Muscle layer of colon (tissue), 2 donors: ENCODE data around the gene EIF4B.

Source experiments
- H3K27ac ChIP-seq: one replicate; pipeline ENCODE4 v1.7.0; 2013; ENCODE audit warnings: low read depth, mild to moderate bottlenecking, low read length, moderate library complexity
- H3K27me3 ChIP-seq, 2 donors: one replicate each; pipeline ENCODE4 v1.7.0; 2013; ENCODE audit warnings: low read length in 2 of 2, mild to moderate bottlenecking in 2 of 2; ENCODE audit not compliant: insufficient read depth in 2 of 2, control insufficient read depth in 1 of 2
- H3K36me3 ChIP-seq: one replicate; pipeline ENCODE4 v1.7.0; 2013; ENCODE audit warnings: mild to moderate bottlenecking, low read length; ENCODE audit not compliant: insufficient read depth
- H3K4me1 ChIP-seq: one replicate; pipeline ENCODE4 v1.7.0; 2013; ENCODE audit warnings: mild to moderate bottlenecking, low read length; ENCODE audit not compliant: insufficient read depth
- H3K4me3 ChIP-seq, 2 donors: one replicate each; pipeline ENCODE4 v1.7.0; 2013; ENCODE audit warnings: low read length in 2 of 2, low read depth in 1 of 2, mild to moderate bottlenecking in 1 of 2, moderate library complexity in 1 of 2
- H3K9ac ChIP-seq: one replicate; pipeline ENCODE4 v1.7.0; 2013; ENCODE audit warnings: low read length
- H3K9me3 ChIP-seq: one replicate; pipeline ENCODE4 v1.7.0; 2013; ENCODE audit warnings: mild to moderate bottlenecking, low read length
- donor health status: abdominal sarcoma.
- donor health status: Adenocarcinoma of cecum.

Gene EIF4B

DNA sequence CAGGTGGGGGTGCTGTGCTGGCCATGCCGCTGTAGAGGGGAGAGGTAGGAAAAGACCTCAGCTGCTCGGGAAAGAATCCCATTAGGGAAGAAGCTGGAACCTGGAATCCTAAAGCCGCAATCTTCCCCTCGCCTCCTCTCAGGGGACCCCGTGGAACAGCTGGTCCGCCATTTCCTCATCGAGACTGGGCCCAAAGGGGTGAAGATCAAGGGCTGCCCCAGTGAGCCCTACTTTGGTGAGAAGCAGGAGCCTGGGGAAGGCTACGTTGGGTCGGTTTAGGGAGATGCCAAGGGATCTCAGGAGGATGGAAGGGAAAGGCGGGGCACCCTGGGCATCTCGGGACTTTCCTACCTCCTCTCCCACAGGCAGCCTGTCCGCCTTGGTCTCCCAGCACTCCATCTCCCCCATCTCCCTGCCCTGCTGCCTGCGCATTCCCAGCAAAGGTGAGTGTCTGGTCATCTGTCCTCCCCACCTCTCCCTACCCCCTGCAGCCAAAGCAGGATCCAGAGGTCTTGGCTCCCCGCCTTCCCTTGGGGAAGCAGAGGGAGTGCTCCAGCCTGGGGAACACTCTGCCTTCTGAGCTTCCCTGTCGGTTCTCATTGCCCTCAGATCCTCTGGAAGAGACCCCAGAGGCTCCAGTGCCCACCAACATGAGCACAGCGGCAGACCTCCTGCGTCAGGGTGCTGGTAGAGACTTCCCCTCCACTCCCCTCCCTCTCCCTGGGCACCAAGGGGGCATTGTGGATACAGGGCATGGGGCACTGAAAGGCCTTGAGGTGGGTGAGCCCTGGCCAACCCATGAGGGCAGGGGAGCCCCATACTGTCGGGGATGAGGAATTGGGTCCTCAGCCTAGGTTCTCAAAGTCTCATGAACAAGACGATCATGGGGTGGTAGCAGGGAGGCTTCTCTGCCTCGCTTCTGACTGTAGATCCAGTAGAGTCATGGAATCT lies 56.0 kb downstream of the EIF4B start:
- H3K4me1 ChIP-seq, result peaks cover 38% of the 10 kb centered on the region
- H3K4me3 ChIP-seq, result no peak overlapping the region
- peaks cover 40% of the 10 kb centered on the region for H3K36me3 ChIP-seq
- H3K27ac ChIP-seq, result no peak overlapping the region
- no peaks in the 10 kb centered on the region for H3K27me3 ChIP-seq
- H3K9me3 ChIP-seq, result no peaks in the 10 kb centered on the region
- H3K9ac ChIP-seq, result no peak overlapping the region

DNA sequence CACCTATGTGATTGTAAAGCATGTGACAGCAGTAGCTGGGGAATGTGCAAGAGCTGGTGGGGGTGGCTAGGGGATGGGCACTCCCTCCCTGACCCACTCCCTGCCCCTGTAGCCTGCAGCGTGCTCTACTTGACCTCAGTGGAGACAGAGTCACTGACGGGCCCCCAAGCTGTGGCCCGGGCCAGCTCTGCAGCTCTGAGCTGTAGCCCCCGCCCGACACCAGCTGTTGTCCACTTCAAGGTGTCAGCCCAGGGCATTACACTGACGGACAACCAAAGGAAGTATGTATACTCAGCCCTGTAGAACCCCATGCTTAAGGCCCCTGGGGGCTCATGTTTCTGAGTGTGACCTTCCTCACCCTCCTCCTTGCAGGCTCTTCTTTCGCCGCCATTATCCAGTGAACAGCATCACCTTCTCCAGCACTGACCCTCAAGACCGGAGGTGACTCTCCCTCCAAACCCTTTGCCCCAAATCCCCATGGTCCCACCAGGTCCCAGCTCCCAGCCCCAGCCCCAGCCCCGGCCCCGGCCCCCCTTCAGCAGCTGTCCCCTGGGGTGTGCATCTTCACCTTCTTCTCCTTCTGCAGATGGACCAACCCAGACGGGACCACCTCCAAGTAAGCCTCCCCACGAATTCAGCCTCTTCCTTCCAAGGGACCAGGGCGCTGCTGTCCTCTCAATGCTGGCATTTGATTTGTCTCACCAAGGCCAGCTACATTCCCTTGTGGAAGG lies 56.9 kb downstream of the EIF4B start:
- H3K4me1 ChIP-seq, result peaks cover 38% of the 10 kb centered on the region
- no peak overlapping the region for H3K4me3 ChIP-seq
- no peaks in the 10 kb centered on the region for H3K9me3 ChIP-seq
- no peak overlapping the region for H3K9ac ChIP-seq
- H3K27ac ChIP-seq, result no peak overlapping the region
- peaks cover 40% of the 10 kb centered on the region for H3K36me3 ChIP-seq
- no peaks in the 10 kb centered on the region for H3K27me3 ChIP-seq

DNA sequence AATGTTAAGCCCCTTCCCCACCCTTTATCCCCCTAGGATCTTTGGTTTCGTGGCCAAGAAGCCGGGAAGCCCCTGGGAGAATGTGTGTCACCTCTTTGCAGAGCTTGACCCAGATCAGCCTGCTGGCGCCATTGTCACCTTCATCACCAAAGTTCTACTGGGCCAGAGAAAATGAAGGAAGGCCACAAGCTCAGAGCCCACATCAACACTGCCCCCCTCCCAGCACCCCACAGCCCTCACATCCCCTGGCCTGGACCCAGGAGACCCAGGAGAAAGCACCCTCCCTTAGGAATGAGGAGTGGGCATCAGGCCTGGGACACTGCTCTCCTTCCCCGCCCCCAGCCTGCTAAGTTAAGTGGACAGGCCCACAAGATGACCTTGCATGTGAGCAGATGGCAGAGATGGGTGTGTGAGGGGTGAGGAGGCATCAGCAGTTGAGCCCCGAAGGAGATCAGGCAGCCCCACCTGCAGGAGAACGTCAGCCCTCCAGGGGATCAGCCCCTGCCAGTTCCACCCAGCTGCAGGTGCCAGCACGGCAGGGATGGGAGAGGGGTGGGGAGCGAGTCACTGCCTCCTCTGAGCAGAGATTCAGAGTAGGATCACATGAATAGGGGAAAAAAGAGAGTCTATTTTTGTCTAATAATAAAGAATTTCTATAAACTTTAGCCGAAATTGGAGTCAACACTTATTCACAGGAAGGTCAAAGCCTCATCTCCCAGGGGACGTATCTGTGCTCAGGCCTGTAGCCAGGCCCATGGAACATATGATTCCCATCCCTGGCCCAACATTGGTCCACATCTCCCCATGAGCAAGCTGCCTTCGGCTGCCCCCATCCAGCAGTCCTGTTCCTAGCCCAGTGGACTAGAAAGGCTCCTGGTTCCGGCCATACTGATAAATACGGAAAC lies 57.7 kb downstream of the EIF4B start:
- no peaks in the 10 kb centered on the region for H3K27me3 ChIP-seq
- H3K27ac ChIP-seq, result no peak overlapping the region
- peaks cover 44% of the 10 kb centered on the region for H3K36me3 ChIP-seq
- peaks cover 38% of the 10 kb centered on the region for H3K4me1 ChIP-seq
- no peak overlapping the region for H3K9ac ChIP-seq
- no peak overlapping the region for H3K4me3 ChIP-seq
- H3K9me3 ChIP-seq, result no peaks in the 10 kb centered on the region

DNA sequence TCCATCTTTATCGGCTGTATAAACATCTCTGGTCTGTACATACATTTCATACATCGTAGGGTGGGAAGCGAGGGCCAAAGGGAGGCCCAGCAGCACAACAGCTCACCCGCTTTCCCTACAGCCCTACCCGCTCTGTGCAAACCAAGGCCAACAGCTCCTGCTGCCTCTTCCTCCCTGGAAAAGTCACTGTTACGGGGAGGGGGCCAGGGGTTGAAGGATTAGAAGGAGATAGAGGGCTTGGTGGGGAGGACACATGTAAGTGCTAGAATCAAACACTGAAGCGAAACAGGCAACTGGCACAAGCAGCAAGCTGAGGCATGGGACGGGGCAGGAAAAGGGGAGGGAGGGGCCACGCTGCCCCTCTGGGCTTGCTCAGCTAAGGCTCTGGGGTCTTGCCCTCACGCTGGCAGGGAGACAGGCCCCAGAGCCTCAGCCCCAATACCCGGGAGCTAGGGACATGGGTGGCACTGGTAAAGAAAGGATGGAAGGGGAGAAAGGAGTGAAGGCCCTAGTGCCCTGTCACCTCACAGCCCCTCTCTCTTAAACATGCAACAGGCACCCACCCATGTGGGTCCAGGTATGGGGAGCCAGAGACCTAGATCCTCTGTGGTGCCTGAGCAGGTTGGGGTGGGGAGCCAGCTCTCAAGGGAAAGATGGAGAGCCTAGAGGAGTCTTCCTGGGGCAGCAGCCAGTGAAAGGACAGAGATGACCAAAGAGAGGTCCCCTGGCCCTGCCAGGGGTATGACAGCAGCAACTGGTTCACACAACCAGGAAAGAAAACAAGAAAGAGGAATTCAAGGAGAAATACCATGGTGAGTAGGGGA lies 58.6 kb downstream of the EIF4B start:
- Histone ChIP-seq H3K9me3 (no peaks in the 10 kb centered on the region), H3K27me3 (no peaks in the 10 kb centered on the region), H3K36me3 (peaks cover 50% of the 10 kb centered on the region), H3K9ac (no peak overlapping the region), H3K4me1 (peaks cover 38% of the 10 kb centered on the region), H3K27ac (no peak overlapping the region), H3K4me3 (no peak overlapping the region)

DNA sequence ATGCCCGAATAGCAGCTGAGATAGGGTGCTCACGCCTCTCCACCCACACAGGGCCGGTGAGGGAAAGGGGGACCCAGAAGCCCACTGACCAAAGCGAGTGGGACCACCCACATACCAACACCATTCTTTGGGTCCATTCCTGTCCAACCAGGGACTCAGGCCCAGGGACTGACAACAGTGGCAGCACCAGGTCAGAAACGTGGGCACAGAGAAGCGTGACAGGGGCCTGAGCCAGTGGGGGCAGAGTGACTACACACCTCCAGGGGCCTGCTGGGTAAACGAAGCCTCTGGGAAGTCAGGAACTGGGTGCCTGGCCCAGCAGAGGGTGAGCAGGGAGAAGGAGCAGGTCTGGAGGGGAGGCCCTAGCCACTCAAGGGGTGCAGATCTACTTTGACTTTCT lies 59.2 kb downstream of the EIF4B start:
- Histone ChIP-seq H3K36me3 (peaks cover 54% of the 10 kb centered on the region), H3K4me1 (peaks cover 44% of the 10 kb centered on the region), H3K9ac (no peak overlapping the region), H3K4me3 (no peak overlapping the region), H3K27me3 (no peaks in the 10 kb centered on the region), H3K27ac (no peak overlapping the region), H3K9me3 (no peaks in the 10 kb centered on the region)

DNA sequence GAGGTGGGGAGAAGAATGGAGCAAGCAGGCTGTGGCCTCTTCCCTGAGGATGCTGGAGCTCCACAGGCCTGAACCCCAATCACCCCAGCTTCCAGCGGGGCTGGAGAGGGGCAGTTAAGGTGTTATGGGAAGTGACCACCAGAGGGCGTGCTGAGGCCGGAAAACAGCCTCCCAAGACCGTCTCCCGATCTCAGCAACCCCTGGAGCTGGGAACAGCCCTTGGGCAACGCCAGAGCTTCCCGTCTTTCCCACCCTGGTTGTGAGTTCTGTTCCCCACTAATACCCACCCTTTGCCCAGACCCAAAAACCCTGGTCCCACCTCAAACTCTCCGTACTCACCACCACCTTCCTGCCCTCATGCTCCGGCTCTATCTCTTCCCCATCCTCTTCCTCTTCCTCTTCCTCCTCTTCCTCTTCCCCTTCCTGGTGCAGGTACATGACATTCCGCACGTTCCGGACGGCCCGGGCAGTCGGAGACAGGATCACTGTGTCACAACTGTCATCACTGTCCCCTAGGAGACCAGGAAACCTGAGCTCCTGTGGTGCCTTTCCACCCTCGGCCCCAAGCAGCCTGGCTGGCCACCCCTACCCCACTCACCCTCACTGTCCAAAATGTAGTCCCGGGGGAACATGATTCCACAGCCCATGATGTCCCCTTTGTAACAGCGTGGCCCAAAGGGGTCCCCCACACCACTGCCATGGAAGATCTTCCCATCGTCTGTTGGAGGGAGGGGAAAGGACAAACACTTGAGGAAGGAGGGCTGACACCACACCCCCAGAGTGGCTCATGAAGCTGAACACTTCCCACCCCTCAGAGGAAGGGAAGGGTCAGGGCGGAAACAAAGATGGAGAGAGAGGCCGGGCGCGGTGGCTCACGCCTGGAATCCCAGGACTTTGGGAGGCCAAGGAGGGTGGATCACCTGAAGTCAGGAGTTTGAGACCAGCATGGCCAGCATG lies 60.0 kb downstream of the EIF4B start:
- peaks cover 61% of the 10 kb centered on the region for H3K36me3 ChIP-seq
- no peaks in the 10 kb centered on the region for H3K9me3 ChIP-seq
- H3K27ac ChIP-seq, result peak overlapping the region; percentile 36
- H3K9ac ChIP-seq, result no peak overlapping the region
- H3K27me3 ChIP-seq, result no peaks in the 10 kb centered on the region
- H3K4me3 ChIP-seq, result peak overlapping the region in 1 of 2 donors; percentile 15
- H3K4me1 ChIP-seq, result peaks cover 46% of the 10 kb centered on the region

DNA sequence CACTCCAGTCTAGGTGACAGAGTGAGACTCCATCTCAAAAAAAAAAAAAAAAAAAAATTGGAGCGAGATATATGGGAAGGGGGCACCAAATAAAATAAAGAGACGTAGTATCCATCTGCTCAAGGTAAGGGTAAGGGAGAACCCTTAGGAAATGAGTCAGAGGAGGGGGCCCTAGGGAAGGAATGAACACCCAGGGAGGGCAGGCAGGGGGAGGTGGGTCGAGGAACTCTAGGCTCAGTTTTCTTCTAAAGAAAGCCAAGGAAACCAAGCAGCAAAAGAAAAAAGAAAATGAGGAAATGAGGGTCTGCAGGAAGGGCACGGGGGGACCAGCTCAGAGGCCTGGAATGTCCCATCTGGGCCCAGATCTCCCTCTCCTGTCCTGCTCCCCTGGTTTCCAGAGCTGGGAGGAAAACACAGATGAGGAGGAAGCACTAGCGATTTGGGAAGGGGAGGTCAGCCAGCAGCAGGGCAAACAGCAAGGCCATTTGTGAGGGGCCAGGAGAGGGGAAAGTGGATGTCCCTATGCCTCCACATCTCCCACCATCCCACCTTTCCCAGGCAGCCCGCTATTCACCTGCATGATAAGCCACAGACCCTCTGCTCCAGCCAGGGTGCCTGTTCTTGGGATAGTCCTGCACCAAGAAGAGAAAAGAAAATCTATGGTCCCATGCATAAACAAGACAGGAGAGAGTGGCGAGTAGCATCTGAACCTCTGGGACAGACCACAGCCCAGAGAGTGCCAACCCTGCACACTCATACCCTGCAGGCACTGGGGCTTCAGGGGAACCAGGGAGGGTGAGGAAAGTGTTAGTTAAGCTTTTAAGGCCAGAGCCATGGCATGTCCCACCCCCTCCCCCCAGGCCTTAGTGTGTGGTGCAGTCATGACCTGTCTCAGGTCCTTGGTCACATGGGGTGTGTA lies 61.1 kb downstream of the EIF4B start:
- peaks cover 47% of the 10 kb centered on the region for H3K4me1 ChIP-seq
- H3K27ac ChIP-seq, result no peak overlapping the region
- no peaks in the 10 kb centered on the region for H3K9me3 ChIP-seq
- no peak overlapping the region for H3K9ac ChIP-seq
- H3K27me3 ChIP-seq, result no peaks in the 10 kb centered on the region
- peaks cover 60% of the 10 kb centered on the region for H3K36me3 ChIP-seq
- no peak overlapping the region for H3K4me3 ChIP-seq

DNA sequence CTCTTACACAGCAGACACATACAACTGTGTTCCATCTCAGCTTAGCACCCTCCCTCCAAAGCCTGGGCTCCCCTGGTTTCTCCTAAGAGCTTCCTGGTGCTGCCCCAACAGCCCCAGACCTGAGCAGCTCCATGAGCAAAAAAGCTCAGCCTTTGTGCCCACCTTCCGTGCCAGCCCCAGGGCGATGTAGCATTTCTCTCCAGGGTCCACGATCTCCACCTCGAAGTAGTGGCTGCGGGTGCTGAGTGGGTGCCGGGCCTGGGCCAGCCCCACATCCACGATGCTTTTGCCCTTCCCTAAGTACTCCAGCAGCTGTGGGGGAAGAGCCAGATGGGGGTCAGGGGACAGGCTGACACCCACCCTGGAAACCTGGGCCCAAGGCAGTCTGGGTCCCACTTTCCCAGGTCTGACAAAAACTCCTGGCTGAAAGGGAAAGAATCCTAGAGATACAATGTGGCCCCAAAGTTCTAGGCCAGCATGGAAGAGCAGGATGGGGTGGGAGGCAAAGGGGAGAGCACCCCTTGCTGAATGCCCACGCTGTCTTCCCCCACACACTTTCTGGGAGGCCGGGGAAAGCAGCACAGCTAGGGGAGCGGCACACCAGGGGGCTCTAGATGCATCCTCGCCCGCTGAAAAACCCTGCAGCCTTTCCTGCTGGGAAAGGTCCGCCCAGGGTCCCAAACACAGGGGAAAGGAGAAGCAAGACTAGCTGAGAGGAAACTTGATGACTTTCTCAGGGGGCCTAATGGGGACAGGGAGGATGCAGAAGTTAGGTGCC lies 61.9 kb downstream of the EIF4B start:
- Histone ChIP-seq H3K4me3 (no peak overlapping the region), H3K27me3 (no peaks in the 10 kb centered on the region), H3K4me1 (peaks cover 44% of the 10 kb centered on the region), H3K27ac (no peak overlapping the region), H3K9ac (no peak overlapping the region), H3K36me3 (peaks cover 52% of the 10 kb centered on the region), H3K9me3 (no peaks in the 10 kb centered on the region)
